T-helper 2 cell (primary cell): Measurements from ENCODE around the gene CD63.

Experiments used
- DNase-seq, 5 experiments: peaks; one replicate each; pipeline versions ENCODE4 v3.0.0 to v3.0.0-alpha.2; 2012 to 2022

Gene CD63

DNA sequence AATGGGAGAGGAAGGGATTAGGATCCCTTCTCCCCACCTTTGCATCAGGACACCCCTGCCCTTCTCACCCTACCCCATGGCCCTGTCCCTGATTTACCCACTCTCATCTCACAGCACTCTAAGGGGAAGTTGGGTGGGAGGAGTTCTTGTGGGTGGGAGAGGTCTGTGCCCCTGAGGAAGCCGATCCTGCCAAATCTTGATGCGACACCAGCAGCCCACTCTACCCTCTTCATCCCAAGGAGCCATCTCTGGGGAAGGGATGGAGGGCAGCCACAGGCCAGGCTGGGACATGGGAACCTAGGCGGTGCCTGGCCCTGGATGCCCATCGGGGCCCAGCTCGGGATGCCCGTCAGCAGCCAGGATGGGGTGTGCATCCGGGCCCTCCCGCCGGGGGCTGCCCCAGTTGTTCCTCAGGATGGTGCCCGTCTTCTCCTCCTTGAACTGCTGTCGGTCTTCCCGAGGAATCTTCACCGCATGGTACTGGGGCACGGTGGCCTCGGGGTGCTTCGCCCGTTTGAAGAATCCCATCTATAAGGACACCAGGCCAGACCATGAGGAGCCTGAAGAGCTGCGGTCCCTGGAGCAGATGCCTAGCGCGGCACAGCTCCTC is 43.9 kb downstream of the CD63 start:
- no peak for DNase-seq

DNA sequence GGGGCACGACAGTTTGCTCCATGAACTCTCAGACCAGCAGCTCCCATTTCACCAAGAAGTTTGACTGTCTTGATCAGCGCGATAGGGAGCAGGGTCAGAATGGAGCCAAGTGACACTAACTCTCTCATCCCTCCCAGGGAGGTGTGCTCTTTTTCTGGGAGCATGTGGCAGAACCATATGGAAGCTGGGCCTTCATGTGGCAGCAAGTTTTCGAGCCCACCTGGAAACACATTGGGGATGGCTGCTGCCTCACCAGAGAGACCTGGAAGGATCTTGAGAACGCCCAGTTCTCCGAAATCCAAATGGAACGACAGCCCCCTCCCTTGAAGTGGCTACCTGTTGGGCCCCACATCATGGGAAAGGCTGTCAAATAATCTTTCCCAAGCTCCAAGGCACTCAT is 45.1 kb downstream of the CD63 start:
- DNase-seq = no peak

DNA sequence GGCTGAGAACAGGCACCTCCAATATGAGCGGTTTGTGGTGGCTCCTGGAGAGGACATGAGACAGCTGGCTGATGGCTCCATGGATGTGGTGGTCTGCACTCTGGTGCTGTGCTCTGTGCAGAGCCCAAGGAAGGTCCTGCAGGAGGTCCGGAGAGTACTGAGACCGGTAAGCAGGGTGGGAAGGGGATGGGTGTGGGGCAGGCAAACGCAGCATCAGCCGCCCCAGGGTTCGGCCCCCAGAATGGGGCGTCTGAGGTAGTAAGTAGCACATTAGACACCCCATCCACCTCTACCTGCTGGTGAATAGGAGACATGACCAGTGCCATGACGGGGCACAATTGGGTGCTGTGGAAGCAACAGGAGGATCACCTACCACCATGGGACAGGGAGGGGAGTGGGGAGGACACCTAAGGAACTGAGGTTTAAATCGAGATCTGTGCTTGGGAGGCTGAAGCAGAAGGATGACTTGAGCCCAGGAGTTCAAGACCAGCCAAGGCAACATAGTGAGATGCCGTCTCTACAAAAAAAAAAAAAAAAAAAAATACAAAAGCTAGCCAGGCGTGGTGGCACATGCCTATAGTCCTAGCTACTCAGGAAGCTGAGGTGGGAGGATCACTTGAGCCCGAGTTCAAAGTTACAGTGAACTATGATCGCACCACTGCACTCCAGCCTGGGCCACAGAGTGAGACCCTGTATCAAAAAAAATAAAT is 46.6 kb downstream of the CD63 start:
- DNase-seq = no peak

DNA sequence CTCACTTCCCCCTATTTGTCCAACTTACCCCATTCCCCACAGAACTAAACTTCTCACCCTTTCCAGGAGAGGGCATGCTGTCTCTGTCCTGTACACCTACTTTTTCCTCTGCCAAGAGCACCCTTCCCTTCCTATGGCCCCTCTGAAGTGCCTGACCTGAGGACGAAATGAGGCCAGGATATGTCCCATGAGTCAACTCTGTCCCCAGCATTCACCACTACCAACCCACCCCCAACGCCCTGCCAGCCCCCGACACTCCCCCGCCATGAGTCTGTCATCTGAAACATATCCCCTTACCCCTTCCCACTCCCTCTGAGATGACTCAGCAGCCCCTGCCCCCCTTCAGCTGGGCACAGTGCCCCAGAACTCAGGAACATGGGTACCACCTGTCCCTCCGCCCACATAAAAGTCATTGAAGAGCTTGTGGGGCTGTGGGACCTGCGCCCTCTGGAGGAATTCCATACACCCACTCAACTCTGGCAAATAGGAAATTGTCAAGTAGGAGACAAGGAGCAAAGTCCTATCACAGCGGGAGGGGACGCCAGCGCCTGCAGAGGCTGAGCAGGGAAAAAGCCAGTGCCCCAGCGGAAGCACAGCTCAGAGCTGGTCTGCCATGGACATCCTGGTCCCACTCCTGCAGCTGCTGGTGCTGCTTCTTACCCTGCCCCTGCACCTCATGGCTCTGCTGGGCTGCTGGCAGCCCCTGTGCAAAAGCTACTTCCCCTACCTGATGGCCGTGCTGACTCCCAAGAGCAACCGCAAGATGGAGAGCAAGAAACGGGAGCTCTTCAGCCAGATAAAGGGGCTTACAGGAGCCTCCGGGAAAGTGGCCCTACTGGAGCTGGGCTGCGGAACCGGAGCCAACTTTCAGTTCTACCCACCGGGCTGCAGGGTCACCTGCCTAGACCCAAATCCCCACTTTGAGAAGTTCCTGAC is 47.4 kb downstream of the CD63 start:
- no peak for DNase-seq

DNA sequence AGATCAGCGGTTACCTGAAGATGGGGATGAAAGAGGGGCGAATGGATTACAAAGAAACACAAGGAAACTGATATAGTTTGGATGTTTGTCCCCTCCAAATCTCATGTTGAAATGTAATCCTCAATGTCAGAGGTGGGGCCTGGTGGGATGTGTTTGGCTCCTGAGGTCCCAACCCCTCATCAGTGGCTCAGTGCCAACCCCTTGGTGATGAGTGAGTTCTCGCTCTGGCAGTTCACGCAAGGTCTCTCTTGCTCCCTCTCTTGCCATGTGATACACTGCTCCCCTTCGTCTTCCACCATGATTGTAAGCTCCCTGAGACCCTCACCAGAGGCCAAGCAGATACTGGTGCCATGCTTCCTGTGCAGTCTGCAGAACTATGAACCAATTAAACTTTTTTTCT is 49.1 kb downstream of the CD63 start:
- DNase-seq = no peak

DNA sequence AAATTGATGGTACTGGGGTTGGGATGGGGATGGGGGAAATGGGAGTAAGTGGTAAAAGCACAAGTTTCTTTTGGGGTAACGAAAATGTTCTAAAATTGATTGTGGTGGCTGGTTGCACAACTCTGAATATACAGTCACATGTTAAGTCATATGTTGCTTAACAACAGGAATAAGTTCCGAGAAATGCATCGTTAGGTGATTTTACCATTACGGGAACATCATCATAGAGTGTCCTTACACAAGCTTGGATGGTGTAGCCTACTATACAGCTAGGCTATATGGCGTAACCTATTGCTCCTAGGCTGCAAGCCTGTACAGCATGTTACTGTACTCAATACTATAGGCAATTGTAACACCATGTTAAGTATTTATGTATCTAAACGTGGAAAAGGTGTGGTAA is 52.1 kb downstream of the CD63 start:
- DNase-seq = no peak

DNA sequence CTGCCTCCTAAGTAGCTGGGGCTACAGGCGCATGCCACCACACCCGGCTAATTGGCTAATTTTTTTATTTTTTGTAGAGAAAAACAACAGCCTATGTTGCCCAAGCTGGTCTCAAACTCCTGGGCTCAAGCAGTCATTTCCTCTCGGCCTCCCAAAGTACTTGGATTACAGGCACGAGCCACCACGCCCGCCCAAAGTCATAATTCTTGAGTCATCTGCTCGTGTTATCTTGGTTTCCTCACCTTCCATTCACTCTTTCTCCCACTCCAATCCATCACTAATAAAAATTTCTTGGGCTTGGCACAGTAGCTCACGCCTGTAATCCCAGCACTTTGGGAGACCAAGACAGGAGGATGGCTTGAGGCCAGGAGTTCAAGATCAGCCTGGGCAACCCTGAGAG is 53.1 kb downstream of the CD63 start:
- no peak for DNase-seq
